ENCODE data around the gene FN3KRP.

Gene FN3KRP

GRCh38 chr17:82696916-82697807 is 19.3 kb upstream of the FN3KRP start:
- peak overlapping the region; percentile 59; the same call in 1 of the 2 replicates for H3K4me3 ChIP-seq (ENCODE audit: low read length)
- no peak for TF ChIP-seq ZNF274 (IDR thresholded peaks at IDR 0.05; ENCODE audit: low read depth, low read length)

GRCh38 chr17:82697808-82698064 is 18.8 kb upstream of the FN3KRP start:
- no peak for TF ChIP-seq ZNF274 (IDR thresholded peaks at IDR 0.05; ENCODE audit: low read depth, low read length)

GRCh38 chr17:82698065-82698973 is 18.2 kb upstream of the FN3KRP start, which contains the start of gene RAB40B:
RAB40B (minus strand) TSS chr17:82698698; CDS start chr17:82698596, 102 bp downstream.
- TF ChIP-seq ZNF274 (IDR thresholded peaks at IDR 0.05; ENCODE audit: low read depth, low read length) = no peak
- peak within 1 kb of the TSS; percentile 62 for H3K4me3 ChIP-seq (ENCODE audit: low read length)

More at GRCh38 chr17:82697808-82698064, 18.8 kb upstream of the FN3KRP start:
- H3K4me3 ChIP-seq (ENCODE audit: low read length) = peak overlapping the region; percentile 59

GRCh38 chr17:82698974-82699442 is 17.5 kb upstream of the FN3KRP start:
- no peak for TF ChIP-seq ZNF274 (IDR thresholded peaks at IDR 0.05; ENCODE audit: low read depth, low read length)
- H3K4me3 ChIP-seq (ENCODE audit: low read length) = peak overlapping the region; percentile 62; the same call in 1 of the 2 replicates

GRCh38 chr17:82699551-82699950 is 17.0 kb upstream of the FN3KRP start:
- H3K4me3 ChIP-seq (ENCODE audit: low read length) = no peak overlapping the region

GRCh38 chr17:82702231-82702927 is 14.1 kb upstream of the FN3KRP start:
- TF ChIP-seq ZNF274 (IDR thresholded peaks at IDR 0.05; ENCODE audit: low read depth, low read length) = no peak
- no peak overlapping the region for H3K4me3 ChIP-seq (ENCODE audit: low read length)

More at GRCh38 chr17:82699551-82699950, 17.0 kb upstream of the FN3KRP start:
- TF ChIP-seq ZNF274 (IDR thresholded peaks at IDR 0.05; ENCODE audit: low read depth, low read length) = no peak

GRCh38 chr17:82703036-82703745 is 13.3 kb upstream of the FN3KRP start:
- no peak for TF ChIP-seq ZNF274 (IDR thresholded peaks at IDR 0.05; ENCODE audit: low read depth, low read length)
- H3K4me3 ChIP-seq (ENCODE audit: low read length) = no peak overlapping the region

- no peak overlapping the region for H3K4me3 ChIP-seq (ENCODE audit: low read length)
- no peak for TF ChIP-seq ZNF274 (IDR thresholded peaks at IDR 0.05; ENCODE audit: low read depth, low read length)
These were observed 12.3 kb upstream of the FN3KRP start for GRCh38 chr17:82703935-82704865.

GRCh38 chr17:82704886-82705285 is 11.6 kb upstream of the FN3KRP start:
- no peak for TF ChIP-seq ZNF274 (IDR thresholded peaks at IDR 0.05; ENCODE audit: low read depth, low read length)
- no peak overlapping the region for H3K4me3 ChIP-seq (ENCODE audit: low read length)

- TF ChIP-seq ZNF274 (IDR thresholded peaks at IDR 0.05; ENCODE audit: low read depth, low read length) = no peak
These were observed 10.8 kb upstream of the FN3KRP start for GRCh38 chr17:82705756-82706155.

GRCh38 chr17:82709024-82709675 is 7.4 kb upstream of the FN3KRP start:
- TF ChIP-seq ZNF274 (IDR thresholded peaks at IDR 0.05; ENCODE audit: low read depth, low read length) = no peak
- H3K4me3 ChIP-seq (ENCODE audit: low read length) = no peak overlapping the region

More at GRCh38 chr17:82705756-82706155, 10.8 kb upstream of the FN3KRP start:
- no peak overlapping the region for H3K4me3 ChIP-seq (ENCODE audit: low read length)
